ENCODE results near the gene FXYD2.

- no peak for TF ChIP-seq CTCF (IDR thresholded peaks at IDR 0.05)
- no peak for TF ChIP-seq POLR2AphosphoS5 (IDR thresholded peaks at IDR 0.05; ENCODE audit: insufficient read depth in 1 of 2, low read depth in 1 of 2)
- TF ChIP-seq POLR2A (IDR thresholded peaks at IDR 0.05), result no peak
Observed at GRCh38 chr11:117863383-117863782, 38.8 kb upstream of the FXYD2 start.

Measured in vagina (tissue), 2 donors.